DOHH2 (cell line): Measurements from ENCODE around the gene BGN.

ENCODE experiments used
- H3F3A ChIP-seq: fragments of 200-600 bp; sonication (generic), shearing (Covaris generic); 2 replicates; pipeline ENCODE4 v1.6.0; 2016; ENCODE audit warnings: antibody characterized with exemption, mild to moderate bottlenecking; ENCODE audit not compliant: control insufficient read depth, insufficient read depth
- H3K27ac ChIP-seq: fragments of 200-600 bp; sonication (generic); 2 replicates; pipeline ENCODE4 v1.5.1; 2014; ENCODE audit warnings: low read depth, mild to moderate bottlenecking, low read length, moderate library complexity
- H3K27me3 ChIP-seq: fragments of 200-600 bp; sonication (generic); 2 replicates; pipeline ENCODE4 v1.6.1; 2014; ENCODE audit warnings: mild to moderate bottlenecking, low read length, mixed read lengths; ENCODE audit not compliant: control insufficient read depth
- H3K36me3 ChIP-seq: fragments of 200-600 bp; sonication (generic); 2 replicates; pipeline ENCODE4 v1.6.1; 2014; ENCODE audit warnings: mild to moderate bottlenecking, low read length, moderate library complexity, mixed read lengths; ENCODE audit not compliant: control insufficient read depth
- H3K4me1 ChIP-seq: fragments of 200-600 bp; sonication (generic); 2 replicates; pipeline ENCODE4 v1.6.1; 2014; ENCODE audit warnings: mild to moderate bottlenecking, low read length, mixed read lengths; ENCODE audit not compliant: control insufficient read depth
- H3K4me2 ChIP-seq: fragments of 200-600 bp; sonication (generic); 2 replicates; pipeline ENCODE4 v1.6.0; 2014; ENCODE audit warnings: mild to moderate bottlenecking, low read length, moderate library complexity
- H3K4me3 ChIP-seq: fragments of 200-600 bp; sonication (generic); 2 replicates; pipeline ENCODE4 v1.5.1; 2014; ENCODE audit warnings: mild to moderate bottlenecking, low read length, mixed read lengths
- H3K79me2 ChIP-seq: fragments of 200-600 bp; sonication (generic); 2 replicates; pipeline ENCODE4 v1.6.1; 2014; ENCODE audit warnings: mild to moderate bottlenecking, low read length, mixed read lengths; ENCODE audit not compliant: control insufficient read depth
- H3K9me2 ChIP-seq: fragments of 200-600 bp; sonication (generic); replicated peaks from 2 replicates; pipeline ENCODE4 v1.6.1; 2014; ENCODE audit warnings: mild to moderate bottlenecking, low read length, mixed read lengths; ENCODE audit not compliant: control insufficient read depth
- H3K9me3 ChIP-seq: fragments of 200-600 bp; sonication (generic); 2 replicates; pipeline ENCODE4 v1.6.1; 2014; ENCODE audit warnings: antibody characterized with exemption, low read length, mixed read lengths; ENCODE audit not compliant: control insufficient read depth, insufficient read depth
- H4K20me1 ChIP-seq: fragments of 200-600 bp; sonication (generic); 2 replicates; pipeline ENCODE4 v1.6.0; 2014; ENCODE audit warnings: low read depth, mild to moderate bottlenecking, antibody characterized with exemption, low read length, moderate library complexity; ENCODE audit not compliant: control insufficient read depth, insufficient read depth
- EZH2phosphoT487 ChIP-seq: fragments of 200-600 bp; sonication (generic); IDR thresholded peaks from 2 replicates; pipeline ENCODE4 v1.6.1; 2017; ENCODE audit warnings: borderline replicate concordance, mild to moderate bottlenecking, antibody characterized with exemption, low read length, moderate library complexity, mixed read lengths
- TF ChIP-seq, protein P1 (sequence below): fragments of 200-600 bp; sonication (generic); IDR thresholded peaks from one replicate; pipeline ENCODE4 v1.5.1; 2014; ENCODE audit warnings: antibody characterized with exemption, mild to moderate bottlenecking, low read depth, low read length; ENCODE audit not compliant: poor library complexity, severe bottlenecking

Gene BGN

GRCh38 chrX:153475751-153476281 is 19.0 kb upstream of the BGN start:
- no peak overlapping the region for H3K4me2 ChIP-seq
- no peaks in the 10 kb centered on the region for H3K9me2 ChIP-seq
- H3K27ac ChIP-seq = no peak overlapping the region
- no peaks in the 10 kb centered on the region for H3K9me3 ChIP-seq
- no peaks in the 10 kb centered on the region for H3K79me2 ChIP-seq
- no peak overlapping the region for H3K4me3 ChIP-seq
- TF ChIP-seq, protein P1, sequence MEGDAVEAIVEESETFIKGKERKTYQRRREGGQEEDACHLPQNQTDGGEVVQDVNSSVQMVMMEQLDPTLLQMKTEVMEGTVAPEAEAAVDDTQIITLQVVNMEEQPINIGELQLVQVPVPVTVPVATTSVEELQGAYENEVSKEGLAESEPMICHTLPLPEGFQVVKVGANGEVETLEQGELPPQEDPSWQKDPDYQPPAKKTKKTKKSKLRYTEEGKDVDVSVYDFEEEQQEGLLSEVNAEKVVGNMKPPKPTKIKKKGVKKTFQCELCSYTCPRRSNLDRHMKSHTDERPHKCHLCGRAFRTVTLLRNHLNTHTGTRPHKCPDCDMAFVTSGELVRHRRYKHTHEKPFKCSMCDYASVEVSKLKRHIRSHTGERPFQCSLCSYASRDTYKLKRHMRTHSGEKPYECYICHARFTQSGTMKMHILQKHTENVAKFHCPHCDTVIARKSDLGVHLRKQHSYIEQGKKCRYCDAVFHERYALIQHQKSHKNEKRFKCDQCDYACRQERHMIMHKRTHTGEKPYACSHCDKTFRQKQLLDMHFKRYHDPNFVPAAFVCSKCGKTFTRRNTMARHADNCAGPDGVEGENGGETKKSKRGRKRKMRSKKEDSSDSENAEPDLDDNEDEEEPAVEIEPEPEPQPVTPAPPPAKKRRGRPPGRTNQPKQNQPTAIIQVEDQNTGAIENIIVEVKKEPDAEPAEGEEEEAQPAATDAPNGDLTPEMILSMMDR = no peak
- no peaks in the 10 kb centered on the region for H4K20me1 ChIP-seq
- no peaks in the 10 kb centered on the region for H3K27me3 ChIP-seq
- no peaks in the 10 kb centered on the region for H3F3A ChIP-seq
- no peaks in the 10 kb centered on the region for H3K36me3 ChIP-seq
- peaks cover 7% of the 10 kb centered on the region for H3K4me1 ChIP-seq

DNA sequence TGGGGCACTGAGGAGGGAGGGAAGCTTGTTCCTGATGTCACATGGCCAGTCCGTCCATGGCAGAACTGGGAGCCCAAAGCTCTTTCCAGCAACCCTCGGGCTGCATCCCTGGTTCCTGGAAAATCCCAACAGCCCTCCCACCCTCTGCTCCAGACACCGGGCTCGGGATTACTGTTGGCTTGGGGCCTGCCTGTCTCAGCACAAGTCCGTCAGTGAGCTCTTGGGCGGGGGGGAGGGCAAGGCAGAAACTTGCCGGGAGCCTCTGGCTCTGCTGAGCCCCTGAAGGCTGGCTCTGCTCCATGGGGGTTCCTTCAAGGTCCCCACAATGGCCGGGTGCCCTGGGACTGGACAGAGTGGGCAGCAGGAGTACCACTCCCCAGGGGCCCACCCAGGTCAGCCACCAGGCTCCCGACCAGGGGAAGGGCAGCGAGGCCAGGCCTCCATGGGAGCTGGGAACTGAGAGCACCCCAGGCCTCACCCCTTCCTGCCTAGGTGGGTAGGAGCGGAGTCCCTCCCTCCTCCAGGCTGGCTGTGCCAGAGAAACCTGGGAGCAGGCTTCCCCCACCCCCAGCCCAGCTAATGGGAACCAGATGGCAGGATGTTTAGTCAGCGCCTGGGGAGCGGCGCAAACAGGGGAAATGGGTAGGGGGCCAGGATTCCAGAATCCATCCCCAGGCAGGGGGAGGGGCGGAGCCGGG is 18.0 kb upstream of the BGN start:
- Histone ChIP-seq H3K79me2 (no peaks in the 10 kb centered on the region), H3K9me2 (no peaks in the 10 kb centered on the region), H3K27me3 (no peaks in the 10 kb centered on the region), H3K27ac (no peak overlapping the region), H3K9me3 (no peaks in the 10 kb centered on the region), H3K4me3 (no peak overlapping the region), H3K4me2 (no peak overlapping the region), H4K20me1 (no peaks in the 10 kb centered on the region), H3K4me1 (peaks cover 4% of the 10 kb centered on the region), H3K36me3 (no peaks in the 10 kb centered on the region), H3F3A (no peaks in the 10 kb centered on the region)
- TF ChIP-seq, protein P1 = no peak
- TF ChIP-seq EZH2phosphoT487 = no peak

- no peaks in the 10 kb centered on the region for H3K9me2 ChIP-seq
- H3K27me3 ChIP-seq = no peaks in the 10 kb centered on the region
- no peak overlapping the region for H3K4me3 ChIP-seq
- no peaks in the 10 kb centered on the region for H4K20me1 ChIP-seq
- no peak overlapping the region for H3K27ac ChIP-seq
- peaks cover 4% of the 10 kb centered on the region for H3K4me1 ChIP-seq
- TF ChIP-seq, protein P1 = no peak
- TF ChIP-seq EZH2phosphoT487 = no peak
- H3F3A ChIP-seq = no peaks in the 10 kb centered on the region
- H3K79me2 ChIP-seq = no peaks in the 10 kb centered on the region
- H3K36me3 ChIP-seq = no peaks in the 10 kb centered on the region
- no peak overlapping the region for H3K4me2 ChIP-seq
- no peaks in the 10 kb centered on the region for H3K9me3 ChIP-seq
Measured at GRCh38 chrX:153477364-153477857, 17.4 kb upstream of the BGN start.
